NCI-H460 (cell line): ENCODE data around the gene GRIN2A. TPM values are rescaled to one million over a fixed set of nuclear protein-coding genes. Genes with fewer than 3 reads are reported as not detected.

Source experiments
- DNase-seq: peaks from one replicate; pipeline ENCODE4 v3.0.0-alpha.2; 2016; ENCODE audit warnings: low read depth; ENCODE audit errors: extremely low read depth
- small RNA-seq, 2 experiments: library from RNA; depleted of rRNA; stranded (forward); fragments of <200 nt; gene quantifications; one replicate each; pipeline ENCODE3, GENCODE V24; 2014
- total RNA-seq: library from RNA; depleted of rRNA; stranded (reverse); fragments of >200 nt; shearing (Covaris generic); gene quantifications from 2 replicates; pipeline ENCODE4 v1.2.3, GENCODE V29; 2014; rRNA removed

Gene GRIN2A
- total RNA-seq, 1 experiment from 2014 or later: not detected

DNA sequence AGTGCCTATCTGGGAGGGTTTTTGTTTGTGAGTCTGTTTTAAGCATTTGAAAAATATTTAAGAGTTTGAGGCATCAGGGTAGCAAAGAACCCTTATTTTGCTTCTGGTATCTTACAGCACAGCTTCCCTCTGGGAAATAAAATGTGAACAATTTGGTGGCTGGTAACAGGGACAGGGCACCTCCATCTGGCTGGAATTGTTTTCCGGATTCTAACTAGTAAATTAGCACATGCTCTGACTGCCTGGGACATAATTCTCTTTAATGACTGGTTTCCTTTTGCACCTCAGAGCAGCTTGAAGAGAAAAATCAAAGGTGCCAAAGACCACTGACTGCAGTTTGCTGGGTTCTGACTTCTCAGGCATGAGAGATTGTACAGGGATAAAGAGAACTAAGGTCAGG is 469.1 kb downstream of the GRIN2A start:
- DNase-seq: no peak

DNA sequence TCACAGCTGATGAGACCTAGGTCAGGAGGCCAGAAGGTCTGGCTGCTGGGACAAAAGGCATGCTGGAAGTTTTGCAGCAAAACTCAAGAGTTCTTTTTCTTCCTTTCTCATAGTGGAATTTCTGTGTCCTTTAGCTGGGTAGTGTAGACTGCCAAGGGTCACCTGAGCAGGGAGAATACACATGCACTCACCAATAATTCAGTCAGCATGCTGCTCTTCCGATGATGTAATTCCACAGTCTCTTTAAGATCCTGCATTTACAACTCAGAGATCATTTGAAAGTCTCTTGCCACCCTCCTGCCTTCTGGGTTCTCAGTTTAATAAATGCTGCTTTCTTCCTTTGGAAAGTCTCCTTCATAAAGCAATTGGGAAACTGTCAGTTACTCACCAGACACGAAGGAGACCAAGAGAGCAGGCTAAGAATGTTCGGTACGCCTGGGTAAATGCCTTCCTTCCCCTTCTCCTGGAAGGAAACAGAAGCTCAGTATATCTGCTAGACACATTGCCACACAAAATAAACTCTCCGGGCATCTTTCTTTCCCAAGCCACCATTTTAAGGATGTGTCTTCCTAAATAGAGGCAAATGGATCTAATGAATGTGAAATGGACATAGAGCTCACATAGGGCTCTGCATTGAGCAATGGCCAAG is 473.1 kb downstream of the GRIN2A start:
- DNase-seq: no peak

DNA sequence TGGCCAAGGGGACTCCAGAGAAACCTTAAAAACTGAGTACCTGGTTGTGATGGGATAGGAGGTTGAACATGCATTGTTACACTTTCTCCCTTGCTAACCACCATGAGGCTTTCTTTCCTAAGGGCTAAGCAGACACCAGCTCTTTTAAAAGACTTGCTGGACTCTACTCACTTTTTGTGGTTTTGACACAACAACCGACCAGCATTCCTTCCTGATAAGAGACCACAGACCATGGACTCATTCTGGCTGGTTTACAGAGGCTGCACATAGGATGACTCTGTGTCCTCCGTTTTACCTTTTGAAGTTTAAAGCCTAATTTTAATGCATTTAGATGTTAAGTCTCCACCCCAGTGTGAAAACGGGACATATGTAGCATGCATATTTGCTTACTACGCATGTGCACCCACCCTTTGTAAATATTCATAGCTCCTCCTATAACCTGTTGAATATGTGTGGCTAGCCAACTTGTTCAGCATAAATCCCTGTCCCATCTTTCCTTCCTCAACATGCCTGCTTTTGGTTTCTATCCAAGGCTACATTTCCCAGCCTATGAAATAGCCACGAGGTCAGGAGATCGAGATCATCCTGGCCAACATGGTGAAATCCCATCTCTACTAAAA is 475.9 kb downstream of the GRIN2A start:
- no peak for DNase-seq

DNA sequence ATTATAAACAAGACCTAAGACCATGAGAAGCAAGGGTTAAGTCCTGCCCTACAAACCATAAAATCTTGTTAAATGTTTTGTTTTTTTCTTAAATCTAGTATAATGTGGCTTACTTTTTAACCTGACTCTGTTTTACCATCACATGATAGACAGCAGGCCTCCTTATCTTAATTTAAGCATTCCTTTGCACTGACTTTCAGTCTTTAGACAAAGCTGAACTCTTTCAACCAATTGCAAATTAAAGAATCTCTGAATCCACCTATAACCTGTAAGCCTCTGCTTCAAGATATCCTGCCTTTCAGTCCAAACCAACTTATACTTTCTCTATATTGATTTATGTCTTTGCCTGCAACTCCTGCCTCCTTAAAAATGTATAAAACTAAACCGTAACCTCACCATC is 478.5 kb downstream of the GRIN2A start:
- no peak for DNase-seq

Small RNAs within 50 kb of the gene (small RNA-seq; reads per million reads assigned to genes)
- gene RN7SL493P: 0 to 0.12 reads per million in 2 experiments

Other genes starting within 250 kb of the GRIN2A start
- 4.8 and 7.1 TPM in 2 replicates for gene ATF7IP2, start 203.6 kb upstream of the GRIN2A start, total RNA-seq